K562 (cell line): Measurements from ENCODE around the gene CRY2. TPM values are rescaled to one million over a fixed set of nuclear protein-coding genes. Genes with fewer than 3 reads are reported as not detected.
A peak's percentile ranks its signal among the peaks of the same experiment; 100 is the strongest.

Experiments used
- ATAC-seq: fragments of 200-7000 bp; cut with Tn5 transposase; 3 replicates; pipeline ENCODE4 v1.9.1; 2020; ENCODE audit warnings: moderate library complexity
- BruUV-seq: library from RNA; stranded (reverse); fragments of 400-500 nt; replicated peaks from 2 replicates; lab custom pipeline; 2021; lab: Mats Ljungman, UMichigan
- CTCF ChIA-PET: fragments of 300-600 bp; formaldehyde crosslinking; extraction: SDS; loops from one replicate; lab custom pipeline; 2021; ENCODE audit warnings: low intra/inter-chr PET ratio; lab: Yijun Ruan, JAX
- POLR2A ChIA-PET: fragments of 300-600, 350-650 bp; sonication (Branson Sonifier 250); formaldehyde crosslinking; extraction: SDS; loops from one replicate; lab custom pipeline; 2021; ENCODE audit warnings: antibody characterized with exemption, inconsistent platforms; lab: Yijun Ruan, JAX
- DNase-seq, 4 experiments: peaks; one replicate each; pipeline versions ENCODE4 v3.0.0 to v3.0.0-alpha.2; 2011 to 2018; ENCODE audit warnings: low spot score in 3 of 4, mixed read lengths in 3 of 4; ENCODE audit errors: extremely low read depth in 1 of 4
- FAIRE-seq: peaks from 2 replicates; lab custom pipeline; 2011; peaks lifted over from hg19 to GRCh38; lab: Jason Lieb, UNC
- H2AFZ ChIP-seq: 2 replicates; pipeline ENCODE4 v1.6.0; 2011; ENCODE audit warnings: low read depth, low read length, control low read depth, inconsistent platforms
- H3K27ac ChIP-seq: fragments of 200-600 bp; 3 replicates; pipeline ENCODE4 v1.8.0; 2011; ENCODE audit warnings: low read depth, mild to moderate bottlenecking, control low read depth, inconsistent platforms, low read length, moderate library complexity, mixed read lengths; ENCODE audit errors: extremely low read depth
- H3K27me3 ChIP-seq, 2 experiments: fragments of 300-600 bp in 1 of 2; 2 replicates in 1 of 2; 3 replicates in 1 of 2; pipeline versions ENCODE4 v1.6.0 to v1.8.0; 2011; ENCODE audit warnings: inconsistent platforms in 2 of 2, low read length in 2 of 2, mild to moderate bottlenecking in 1 of 2, mixed read lengths in 1 of 2, moderate library complexity in 1 of 2; ENCODE audit not compliant: control insufficient read depth in 2 of 2, insufficient read depth in 2 of 2
- H3K36me3 ChIP-seq: fragments of 300-600 bp; 3 replicates; pipeline ENCODE4 v1.8.0; 2011; ENCODE audit warnings: mild to moderate bottlenecking, low read length, inconsistent platforms; ENCODE audit not compliant: control insufficient read depth, insufficient read depth
- H3K4me1 ChIP-seq, 2 experiments: fragments of 200-600 bp in 1 of 2; replicated peaks in 1 of 2; 2 replicates in 1 of 2; 3 replicates in 1 of 2; pipeline versions ENCODE4 v1.5.1 to v1.8.0; 2011; ENCODE audit warnings: inconsistent platforms in 2 of 2, low read length in 2 of 2, mild to moderate bottlenecking in 1 of 2, mixed read lengths in 1 of 2, moderate library complexity in 1 of 2; ENCODE audit not compliant: control insufficient read depth in 2 of 2, insufficient read depth in 2 of 2
- H3K4me2 ChIP-seq: 2 replicates; pipeline ENCODE4 v1.6.1; 2011; ENCODE audit warnings: low read length, control low read depth, inconsistent platforms, mixed read lengths; ENCODE audit not compliant: insufficient read depth
- H3K4me3 ChIP-seq: fragments of 200-600 bp; sonication (generic), shearing (Covaris generic); 2 replicates; pipeline ENCODE4 v1.5.1; 2016; ENCODE audit warnings: control low read depth, inconsistent platforms
- H3K79me2 ChIP-seq: fragments of 200-600 bp; 3 replicates; pipeline ENCODE4 v1.8.0; 2011; ENCODE audit warnings: low read length, inconsistent platforms; ENCODE audit not compliant: control insufficient read depth, insufficient read depth
- H3K9ac ChIP-seq, 2 experiments: 2 replicates each; pipeline versions ENCODE4 v1.6.0 to v1.6.1; 2011; ENCODE audit warnings: low read depth in 2 of 2, low read length in 2 of 2, control low read depth in 1 of 2, inconsistent platforms in 1 of 2, mild to moderate bottlenecking in 1 of 2, mixed read lengths in 1 of 2; ENCODE audit not compliant: insufficient read depth in 1 of 2
- H3K9me1 ChIP-seq: one replicate; pipeline ENCODE4 v1.6.0; 2011; ENCODE audit warnings: inconsistent platforms, mild to moderate bottlenecking, low read length, moderate library complexity; ENCODE audit not compliant: control insufficient read depth, insufficient read depth
- H3K9me3 ChIP-seq: replicated peaks from 2 replicates; pipeline ENCODE4 v1.5.1; 2011; ENCODE audit warnings: low read depth, low read length, inconsistent platforms; ENCODE audit not compliant: control insufficient read depth, insufficient read depth
- H4K20me1 ChIP-seq: replicated peaks from 2 replicates; pipeline ENCODE4 v1.6.1; 2011; ENCODE audit warnings: low read length, inconsistent platforms, mixed read lengths; ENCODE audit not compliant: control insufficient read depth, insufficient read depth
- ADNP ChIP-seq: fragments of 200-800 bp; sonication (Bioruptor generic); IDR thresholded peaks from 2 replicates; pipeline ENCODE4 v1.6.1; 2016; ENCODE audit warnings: missing genetic modification characterization, missing compliant biosample characterization
- BCOR ChIP-seq: fragments of 450-650 bp; IDR thresholded peaks from 2 replicates; pipeline ENCODE4 v1.6.1; 2016
- BRCA1 ChIP-seq, 2 experiments: fragments of 450-650 bp in 1 of 2; sonication (generic) in 1 of 2; formaldehyde crosslinking in 1 of 2; IDR thresholded peaks; 2 replicates each; pipeline versions ENCODE4 v1.5.0 to v1.6.1; 2017 to 2020; ENCODE audit warnings: mild to moderate bottlenecking in 1 of 2, missing genetic modification reagents in 1 of 2
- FOXA3 ChIP-seq, 2 experiments: fragments of 450-650 bp in 1 of 2; sonication (generic) in 1 of 2; formaldehyde crosslinking; IDR thresholded peaks in 1 of 2; conservative IDR thresholded peaks in 1 of 2; 2 replicates each; pipeline versions ENCODE4 v1.4.0 to v1.8.0; 2020 to 2022; ENCODE audit warnings: mild to moderate bottlenecking in 2 of 2, missing genetic modification reagents in 1 of 2
- KDM1A ChIP-seq, 2 experiments: fragments of 450-650 bp; IDR thresholded peaks; 2 replicates each; pipeline ENCODE4 v1.6.1; 2016; ENCODE audit warnings: mild to moderate bottlenecking in 2 of 2
- NFRKB ChIP-seq: fragments of 450-650 bp; IDR thresholded peaks from 2 replicates; pipeline ENCODE4 v1.6.1; 2016; ENCODE audit warnings: low read depth
- SMARCA5 ChIP-seq: fragments of 450-650 bp; IDR thresholded peaks from 2 replicates; pipeline ENCODE4 v1.6.1; 2016
- UBTF ChIP-seq, 2 experiments: IDR thresholded peaks; 2 replicates each; pipeline ENCODE4 v1.6.1; 2012; ENCODE audit warnings: improper control_type of control experiment in 2 of 2, low read depth in 2 of 2, low read length in 2 of 2, borderline replicate concordance in 1 of 2
- ZNF280A ChIP-seq: fragments of 450-650 bp; IDR thresholded peaks from 2 replicates; pipeline ENCODE4 v1.6.1; 2018; ENCODE audit warnings: mild to moderate bottlenecking, low read depth; ENCODE audit not compliant: partially characterized antibody
- WGBS: fragments of 100-300 bp; shearing (Covaris generic); methylation state at CpG from one replicate; pipeline ENCODE4 v1.1.6; 2016; ENCODE audit warnings: low coverage, mixed read lengths; ENCODE audit not compliant: insufficient coverage; ENCODE audit errors: missing lambda C conversion rate; 5-methylcytosine and 5-hydroxymethylcytosine counted together
- in situ Hi-C: fragments of 300-500 bp; cut with MboI; formaldehyde crosslinking; loops from 4 replicates; pipeline ENCODE4 v1.15.0; 2018; ENCODE audit warnings: inconsistent platforms, mixed read lengths
- intact Hi-C: fragments of 100-400 bp; cut with micrococcal nuclease; formaldehyde crosslinking; loops from 2 replicates; pipeline ENCODE4 v1.14.2; 2022
- polyA plus RNA-seq, 8 experiments: library from polyadenylated mRNA; depleted of rRNA in 4 of 8; stranded (reverse) in 5 of 8; unstranded in 3 of 8; fragments of >200 nt; fragmentation: Nextera tagmentation in 2 of 8; fragmentation: Illumina TruSeq in 1 of 8; extraction: Ambion mirVana in 2 of 8; extraction: Trizol in 1 of 8; gene quantifications; 2 replicates each; pipeline versions ENCODE4 v1.2.1 to v1.2.3, GENCODE V29; 2011 to 2014; ENCODE audit warnings: inconsistent platforms in 1 of 8, missing spikeins in 1 of 8
- total RNA-seq, 7 experiments: library from RNA; depleted of rRNA in 6 of 7; stranded (reverse); fragments of >200 nt in 6 of 7; fragmentation: Illumina TruSeq in 2 of 7; extraction: Trizol in 2 of 7; gene quantifications; 2 replicates each; pipeline versions ENCODE4 v1.2.1 to v1.2.3, GENCODE V29; 2011 to 2021; ENCODE audit warnings: low replicate concordance in 1 of 7

Gene CRY2
- total and polyA plus RNA-seq, 9 of the 15 experiments (the other 6 are each of a cell fraction or from before 2014, with no cell fraction given): 2.3 to 23.9 (median 14.8) TPM

- TF ChIP-seq UBTF (IDR thresholded peaks at IDR 0.05; ENCODE audit: borderline replicate concordance in 1 of 2, low read depth in 2 of 2, low read length in 2 of 2): 0 out of 4 replicates have a peak, but pooled peaks of 1 of the 2 experiments have one; percentile 18
Observed at GRCh38 chr11:45805305-45806071, 41.8 kb upstream of the CRY2 start (continued).

GRCh38 chr11:45806072-45806933 is 41.0 kb upstream of the CRY2 start:
- H2AFZ ChIP-seq: peak overlapping the region; percentile 98
- H3K4me3 ChIP-seq: peak overlapping the region; percentile 84
- 14% methylated on average over 20 of the region's 20 CpGs for WGBS
- peak overlapping the region; percentile 89 for H3K4me2 ChIP-seq
- peak overlapping the region; percentile 85 for H3K27ac ChIP-seq
- in situ Hi-C loops: no loop called here
- DNase-seq (no peak), ATAC-seq (no peak), FAIRE-seq (peak; percentile 29)
- BruUV-seq: TSS peak; percentile 37
- H3K9me1 ChIP-seq: no peaks in the 10 kb centered on the region
- ChIA-PET POLR2A (interaction anchor here (0.8 to 1.7 kb wide), 5 partner anchors 9 to 41 kb away, joined by 3 to 6 read pairs (median 3); partner anchors contain the start of gene CRY2), CTCF (no interaction called here)
- intact Hi-C loops: loop anchor here (5.0 to 10.0 kb wide), 2 partner anchors 41 to 62 kb away; partner anchors contain the start of gene CRY2
- no peaks in the 10 kb centered on the region for H3K9me3 ChIP-seq
- peaks cover 29% of the 10 kb centered on the region; the same call in 2 of the 3 replicates for H3K36me3 ChIP-seq
- H3K4me1 ChIP-seq: peaks cover 11 to 46% of the 10 kb centered on the region in 2 experiments; a peak in 4 of 5 replicates
- H3K27me3 ChIP-seq: no peaks in the 10 kb centered on the region
- peaks cover 3% of the 10 kb centered on the region; the same call in 1 of the 2 replicates for H4K20me1 ChIP-seq
- H3K79me2 ChIP-seq: peaks cover 27% of the 10 kb centered on the region
- peak overlapping the region; percentile 80 to 96 for H3K9ac ChIP-seq
- no peak for TF ChIP-seq NFRKB
- TF ChIP-seq BRCA1 (IDR thresholded peaks at IDR 0.05): no peak
- 0 out of 2 replicates have a peak, but pooled peaks have one; percentile 17 for TF ChIP-seq BRCA1 (CRISPR knock-in tag; IDR thresholded peaks at IDR 0.05)
- no peak for TF ChIP-seq ZNF280A
- TF ChIP-seq SMARCA5: peak; percentile 70; the same call in 1 of the 2 replicates
- TF ChIP-seq ADNP (tag): peak; percentile 48; the same call in 1 of the 2 replicates
- peak in 1 of 2 experiments; percentile 57; a peak in 2 of 4 replicates for TF ChIP-seq KDM1A (IDR thresholded peaks at IDR 0.05)
- TF ChIP-seq BCOR: peak; percentile 75
- 0 out of 4 replicates have a peak, but pooled peaks of 1 of the 2 experiments have one; percentile 16 for TF ChIP-seq FOXA3 (CRISPR knock-in tag; conservative IDR thresholded peaks at IDR 0.05 in 1 of 2, IDR thresholded peaks at IDR 0.05 in 1 of 2)
